AG04450 (cell line): ENCODE measurements around the gene SCN4A. TPM values are rescaled to one million over a fixed set of nuclear protein-coding genes. Genes with fewer than 3 reads are reported as not detected.

ENCODE experiments used
- CTCF ChIA-PET: fragments of 300-600, 350-600 bp; formaldehyde crosslinking; extraction: SDS; loops from one replicate; lab custom pipeline; 2022; ENCODE audit warnings: antibody characterized with exemption, inconsistent platforms; lab: Charles Lee
- POLR2A ChIA-PET: fragments of 350-600 bp; formaldehyde crosslinking; extraction: SDS; loops from one replicate; lab custom pipeline; 2021; ENCODE audit warnings: antibody characterized with exemption, inconsistent platforms; lab: Yijun Ruan, JAX
- DNase-seq: peaks from one replicate; pipeline ENCODE4 v3.0.0-alpha.2; 2011; ENCODE audit warnings: low read depth, low spot score
- H3K27ac ChIP-seq: one replicate; pipeline ENCODE4 v1.5.1; 2012; ENCODE audit warnings: low read depth, low read length, control low read depth
- H3K27me3 ChIP-seq: one replicate; pipeline ENCODE4 v1.6.0; 2012; ENCODE audit warnings: low read length; ENCODE audit not compliant: control insufficient read depth, insufficient read depth
- H3K4me3 ChIP-seq: 2 replicates; pipeline ENCODE4 v1.5.1; 2011; ENCODE audit warnings: mild to moderate bottlenecking, low read depth, low read length, control low read depth
- H3K9me3 ChIP-seq: 2 replicates; pipeline ENCODE4 v1.5.1; 2012; ENCODE audit warnings: low read length; ENCODE audit not compliant: control insufficient read depth, insufficient read depth
- polyA plus RNA-seq: library from polyadenylated mRNA; depleted of rRNA; stranded (reverse); fragments of >200 nt; gene quantifications from 2 replicates; pipeline ENCODE4 v1.2.3, GENCODE V29; 2011
- TF ChIP-seq, protein P1 (sequence below): IDR thresholded peaks from 2 replicates; pipeline ENCODE4 v1.5.1; 2011; ENCODE audit warnings: low read depth, low read length, control low read depth, inconsistent platforms

SCN4A gene
- polyA plus RNA-seq, 1 experiment: 0.01 TPM

DNA sequence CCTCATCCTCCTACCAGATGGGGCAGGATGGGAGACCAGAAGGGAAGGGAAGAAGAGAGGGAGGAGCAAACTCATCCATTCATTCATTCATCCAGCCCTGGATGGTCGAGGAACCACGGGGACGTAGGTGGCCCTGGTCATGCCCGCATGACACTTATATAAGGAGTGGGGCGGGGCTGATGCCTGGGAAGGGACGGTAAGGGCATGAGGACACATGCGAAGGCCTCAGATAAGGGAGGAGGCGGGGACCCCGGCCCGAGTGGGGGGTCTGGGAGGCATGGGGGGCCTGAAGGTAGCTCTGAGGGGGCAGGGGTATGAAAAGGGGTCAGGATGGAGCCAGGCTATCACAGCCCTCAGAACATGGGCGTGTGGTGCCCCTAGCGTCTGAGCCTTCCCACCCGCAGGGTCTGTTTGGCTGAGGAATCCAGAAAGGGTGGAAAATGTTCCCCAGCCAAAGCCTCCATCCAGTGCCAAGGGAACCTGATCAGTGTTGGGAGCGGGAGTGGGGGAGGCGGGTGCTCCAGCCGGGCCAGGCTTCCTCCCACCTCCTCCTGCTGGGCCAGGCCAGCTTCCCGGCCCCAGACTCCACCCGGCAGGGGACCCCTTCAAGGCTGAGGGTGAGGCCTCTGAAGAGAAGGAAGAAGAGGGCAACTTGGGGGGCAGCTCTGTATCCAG lies 23.0 kb downstream of the SCN4A start:
- TF ChIP-seq, protein P1, sequence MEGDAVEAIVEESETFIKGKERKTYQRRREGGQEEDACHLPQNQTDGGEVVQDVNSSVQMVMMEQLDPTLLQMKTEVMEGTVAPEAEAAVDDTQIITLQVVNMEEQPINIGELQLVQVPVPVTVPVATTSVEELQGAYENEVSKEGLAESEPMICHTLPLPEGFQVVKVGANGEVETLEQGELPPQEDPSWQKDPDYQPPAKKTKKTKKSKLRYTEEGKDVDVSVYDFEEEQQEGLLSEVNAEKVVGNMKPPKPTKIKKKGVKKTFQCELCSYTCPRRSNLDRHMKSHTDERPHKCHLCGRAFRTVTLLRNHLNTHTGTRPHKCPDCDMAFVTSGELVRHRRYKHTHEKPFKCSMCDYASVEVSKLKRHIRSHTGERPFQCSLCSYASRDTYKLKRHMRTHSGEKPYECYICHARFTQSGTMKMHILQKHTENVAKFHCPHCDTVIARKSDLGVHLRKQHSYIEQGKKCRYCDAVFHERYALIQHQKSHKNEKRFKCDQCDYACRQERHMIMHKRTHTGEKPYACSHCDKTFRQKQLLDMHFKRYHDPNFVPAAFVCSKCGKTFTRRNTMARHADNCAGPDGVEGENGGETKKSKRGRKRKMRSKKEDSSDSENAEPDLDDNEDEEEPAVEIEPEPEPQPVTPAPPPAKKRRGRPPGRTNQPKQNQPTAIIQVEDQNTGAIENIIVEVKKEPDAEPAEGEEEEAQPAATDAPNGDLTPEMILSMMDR: no peak
- ChIA-PET CTCF (interaction anchor here (0.6 kb wide), 1 partner anchor 76 kb away, joined by 3 read pairs; no protein-coding TSS in a partner anchor), POLR2A (interaction anchor here (0.6 kb wide), 1 partner anchor 46 kb away, joined by 3 read pairs; no protein-coding TSS in a partner anchor)
- DNase-seq: no peak
- Histone ChIP-seq H3K4me3 (no peak overlapping the region), H3K9me3 (no peaks in the 10 kb centered on the region), H3K27ac (no peak overlapping the region), H3K27me3 (peaks cover 21% of the 10 kb centered on the region)

DNA sequence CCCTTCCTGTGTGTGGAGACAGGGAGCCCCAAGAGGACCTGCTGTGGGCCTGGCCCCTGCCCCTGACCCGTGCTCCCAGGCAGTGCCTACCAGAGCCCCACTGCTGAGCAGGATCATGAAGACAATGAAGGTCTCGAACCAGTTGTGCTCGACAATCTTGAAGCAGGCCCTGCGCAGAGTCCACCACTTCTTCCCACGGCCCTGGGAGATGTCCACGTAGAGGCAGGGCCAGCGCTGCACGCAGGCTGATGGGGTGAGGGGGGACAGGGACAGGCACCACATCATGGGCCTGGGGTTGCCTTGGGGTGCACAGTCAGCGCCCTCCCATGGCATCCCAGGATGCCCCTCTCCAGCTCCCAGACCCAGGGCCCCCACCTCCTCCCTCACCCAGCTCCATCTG lies 24.2 kb downstream of the SCN4A start:
- CTCF ChIA-PET: no interaction called here
- no peak overlapping the region for H3K27ac ChIP-seq
- H3K4me3 ChIP-seq: no peak overlapping the region
- H3K9me3 ChIP-seq: no peaks in the 10 kb centered on the region
- DNase-seq: no peak
- TF ChIP-seq, protein P1: no peak
- POLR2A ChIA-PET: interaction anchor here (0.6 kb wide), 1 partner anchor 12 kb away, joined by 7 read pairs; no protein-coding TSS in a partner anchor
- H3K27me3 ChIP-seq: peaks cover 16% of the 10 kb centered on the region

DNA sequence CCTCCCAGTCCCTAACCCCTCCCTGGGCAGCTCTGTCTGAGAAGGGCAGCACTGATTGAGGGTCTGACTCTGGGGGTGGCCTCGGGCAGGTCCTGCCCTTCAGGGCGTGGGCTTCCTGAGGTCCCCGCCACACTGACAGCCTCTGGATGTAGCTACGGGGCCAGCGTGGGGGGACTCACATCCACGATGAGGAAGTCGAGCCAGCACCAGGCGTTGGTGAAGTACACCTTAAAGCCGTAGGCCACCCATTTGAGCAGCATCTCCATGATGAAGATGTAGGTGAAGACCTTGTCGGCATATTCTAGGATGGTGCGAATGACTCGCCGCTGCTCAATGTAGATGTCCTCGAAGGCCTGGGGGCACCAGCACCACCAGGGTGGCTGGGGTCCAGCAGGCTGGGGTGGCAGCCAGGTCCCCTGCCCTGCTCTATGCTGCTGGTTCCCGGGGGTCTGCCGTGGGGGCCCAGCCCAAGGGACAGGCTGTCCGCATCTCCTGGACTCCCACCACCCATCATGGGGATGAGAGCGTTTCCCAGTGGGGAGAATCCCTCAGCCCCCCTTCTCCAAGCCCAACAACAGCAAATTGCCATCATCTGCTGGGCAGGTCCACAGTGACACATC lies 24.9 kb downstream of the SCN4A start:
- Histone ChIP-seq H3K27ac (no peak overlapping the region), H3K9me3 (no peaks in the 10 kb centered on the region), H3K4me3 (no peak overlapping the region), H3K27me3 (peaks cover 16% of the 10 kb centered on the region)
- ChIA-PET POLR2A (no interaction called here), CTCF (interaction anchor here (0.8 to 3.1 kb wide), 9 partner anchors 9 to 186 kb away, joined by 3 to 45 read pairs (median 17); partner anchors contain the start of gene GH1)
- TF ChIP-seq, protein P1: no peak
- no peak for DNase-seq

DNA sequence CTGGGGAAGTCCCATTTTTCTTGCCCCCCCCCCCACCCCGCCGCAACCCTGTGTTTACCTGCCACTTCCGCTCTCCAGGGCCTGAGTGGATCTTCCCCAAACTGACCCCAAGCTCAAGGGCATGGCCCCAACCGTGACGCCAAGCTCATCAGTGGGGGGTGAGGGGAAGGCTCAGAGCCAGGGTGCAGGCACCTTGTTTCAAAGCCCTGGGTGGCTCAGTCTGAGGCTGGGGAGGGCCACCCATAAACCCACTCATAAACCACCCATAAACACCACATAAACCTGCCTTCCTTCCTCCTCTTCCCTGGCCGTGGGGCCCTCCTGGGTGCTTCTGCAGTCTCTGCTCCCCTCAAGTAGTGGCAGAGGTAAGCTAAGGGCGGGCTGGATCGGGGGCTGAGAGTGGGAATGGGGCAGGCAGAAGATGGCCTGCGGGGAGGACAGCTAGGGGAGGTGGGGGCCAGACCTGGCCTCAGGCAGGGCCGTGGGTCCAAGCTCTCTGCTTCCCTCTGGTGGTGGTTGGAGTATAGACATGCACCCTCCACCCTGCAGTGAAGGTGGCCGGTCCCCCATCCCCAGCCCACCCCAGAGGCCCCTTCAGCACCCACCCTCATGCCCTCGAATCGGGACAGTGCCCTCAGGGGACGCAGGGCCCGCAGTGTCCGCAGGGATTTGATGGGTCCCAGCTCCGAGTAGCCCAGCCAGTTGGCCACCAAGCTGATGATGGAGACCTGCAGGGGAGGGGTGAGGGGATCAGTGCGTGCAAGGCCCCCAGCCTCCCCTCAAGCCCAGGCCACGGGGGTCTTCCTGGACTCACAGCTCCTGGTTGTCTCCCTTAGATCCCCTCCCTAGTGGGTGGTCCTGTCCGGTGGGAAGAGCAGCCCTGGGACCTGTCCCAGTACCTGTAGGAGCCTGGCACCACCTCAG lies 26.0 kb downstream of the SCN4A start:
- H3K4me3 ChIP-seq: no peak overlapping the region
- DNase-seq: no peak
- POLR2A ChIA-PET: interaction anchor here (0.6 kb wide), 1 partner anchor 48 kb away, joined by 6 read pairs; no protein-coding TSS in a partner anchor
- H3K27ac ChIP-seq: no peak overlapping the region
- CTCF ChIA-PET: interaction anchor here (0.7 to 3.1 kb wide), 26 partner anchors 10 to 187 kb away, joined by 3 to 45 read pairs (median 5); partner anchors contain the start of genes GH1 and ICAM2
- peaks cover 20% of the 10 kb centered on the region for H3K27me3 ChIP-seq
- H3K9me3 ChIP-seq: no peaks in the 10 kb centered on the region; the same call in 1 of the 2 replicates
- TF ChIP-seq, protein P1: peak; percentile 73
